ENCODE measurements around the gene SDE2.

Gene SDE2

DNA sequence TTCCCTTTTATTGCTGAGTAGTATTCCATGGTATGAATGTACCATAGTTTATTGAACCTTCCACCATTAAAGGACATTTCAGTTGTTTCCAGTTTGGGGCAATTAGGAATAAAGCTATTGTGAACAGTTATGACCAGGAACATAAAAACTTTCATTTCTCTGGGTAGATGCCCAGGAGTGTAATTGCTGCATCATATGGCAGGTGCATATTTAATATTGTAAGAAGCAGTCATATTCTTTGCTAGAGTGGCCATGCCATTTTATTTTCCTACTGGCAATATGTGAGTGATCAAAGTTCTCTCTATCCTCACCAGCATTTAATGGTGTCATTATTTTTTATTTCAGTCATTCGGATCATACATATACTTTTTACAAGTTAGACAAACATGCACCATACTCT, 39.5 kb upstream of the SDE2 start:
- no peak for DNase-seq (ENCODE audit: extremely low spot score)
- POLR2A ChIA-PET = no interaction called here
- TF ChIP-seq, protein P1, sequence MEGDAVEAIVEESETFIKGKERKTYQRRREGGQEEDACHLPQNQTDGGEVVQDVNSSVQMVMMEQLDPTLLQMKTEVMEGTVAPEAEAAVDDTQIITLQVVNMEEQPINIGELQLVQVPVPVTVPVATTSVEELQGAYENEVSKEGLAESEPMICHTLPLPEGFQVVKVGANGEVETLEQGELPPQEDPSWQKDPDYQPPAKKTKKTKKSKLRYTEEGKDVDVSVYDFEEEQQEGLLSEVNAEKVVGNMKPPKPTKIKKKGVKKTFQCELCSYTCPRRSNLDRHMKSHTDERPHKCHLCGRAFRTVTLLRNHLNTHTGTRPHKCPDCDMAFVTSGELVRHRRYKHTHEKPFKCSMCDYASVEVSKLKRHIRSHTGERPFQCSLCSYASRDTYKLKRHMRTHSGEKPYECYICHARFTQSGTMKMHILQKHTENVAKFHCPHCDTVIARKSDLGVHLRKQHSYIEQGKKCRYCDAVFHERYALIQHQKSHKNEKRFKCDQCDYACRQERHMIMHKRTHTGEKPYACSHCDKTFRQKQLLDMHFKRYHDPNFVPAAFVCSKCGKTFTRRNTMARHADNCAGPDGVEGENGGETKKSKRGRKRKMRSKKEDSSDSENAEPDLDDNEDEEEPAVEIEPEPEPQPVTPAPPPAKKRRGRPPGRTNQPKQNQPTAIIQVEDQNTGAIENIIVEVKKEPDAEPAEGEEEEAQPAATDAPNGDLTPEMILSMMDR (IDR thresholded peaks at IDR 0.05; ENCODE audit: control extremely low read depth, extremely low read depth, low read depth, missing control alignments) = no peak
- CTCF ChIA-PET = interaction anchor here (1.0 kb wide), 1 partner anchor 9 kb away, joined by 3 read pairs; no protein-coding TSS in a partner anchor

DNA sequence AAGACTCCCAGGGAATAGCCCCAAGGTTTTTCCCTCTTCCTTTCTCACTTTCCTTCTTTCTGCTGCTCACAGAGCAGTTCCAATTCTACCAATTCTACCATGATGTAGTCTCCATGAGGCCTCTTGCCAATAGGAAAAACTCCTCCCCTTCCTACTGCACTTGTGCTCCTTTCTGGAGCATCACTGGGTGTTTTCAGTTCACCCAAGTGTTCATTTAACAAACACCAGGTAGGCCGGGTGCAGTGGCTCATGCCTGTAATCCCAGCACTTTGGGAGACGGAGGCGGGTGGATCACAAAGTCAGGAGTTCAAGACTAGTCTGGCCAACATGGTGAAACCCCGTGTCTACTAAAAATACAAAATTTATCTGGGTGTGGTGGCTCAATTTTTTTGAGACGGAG, 36.8 kb upstream of the SDE2 start:
- ChIA-PET POLR2A (no interaction called here), CTCF (interaction anchor here (1.6 kb wide), 1 partner anchor 29 kb away, joined by 6 read pairs; no protein-coding TSS in a partner anchor)
- DNase-seq (ENCODE audit: extremely low spot score) = no peak
- TF ChIP-seq, protein P1 (IDR thresholded peaks at IDR 0.05; ENCODE audit: control extremely low read depth, extremely low read depth, low read depth, missing control alignments) = no peak

DNA sequence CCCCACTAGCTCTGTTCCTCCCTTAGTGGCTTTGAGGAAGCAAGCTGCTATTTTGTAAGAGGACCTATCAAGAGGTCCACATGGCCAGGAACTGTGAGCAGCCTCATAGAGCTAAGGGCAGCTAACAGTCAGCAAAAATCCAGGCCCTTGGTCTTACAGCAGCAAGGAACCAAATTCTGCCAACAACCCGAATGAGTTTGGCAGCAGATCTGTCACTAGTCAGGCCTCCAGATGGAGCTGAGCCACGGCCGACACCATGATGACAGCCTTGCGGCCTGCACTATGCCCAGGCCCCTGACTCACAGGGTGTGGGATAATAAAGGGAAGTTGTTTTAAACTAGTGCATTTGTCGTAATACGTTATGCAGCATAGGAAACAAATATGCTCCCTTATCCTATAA, 35.3 kb upstream of the SDE2 start:
- ChIA-PET CTCF (interaction anchor here (1.4 to 3.2 kb wide), 2 partner anchors 24 to 31 kb away, joined by 3 to 14 read pairs; no protein-coding TSS in a partner anchor), POLR2A (interaction anchor here (0.6 kb wide), 1 partner anchor 39 kb away, joined by 3 read pairs; no protein-coding TSS in a partner anchor)
- no peak for DNase-seq (ENCODE audit: extremely low spot score)
- TF ChIP-seq, protein P1 (IDR thresholded peaks at IDR 0.05; ENCODE audit: control extremely low read depth, extremely low read depth, low read depth, missing control alignments) = no peak

DNA sequence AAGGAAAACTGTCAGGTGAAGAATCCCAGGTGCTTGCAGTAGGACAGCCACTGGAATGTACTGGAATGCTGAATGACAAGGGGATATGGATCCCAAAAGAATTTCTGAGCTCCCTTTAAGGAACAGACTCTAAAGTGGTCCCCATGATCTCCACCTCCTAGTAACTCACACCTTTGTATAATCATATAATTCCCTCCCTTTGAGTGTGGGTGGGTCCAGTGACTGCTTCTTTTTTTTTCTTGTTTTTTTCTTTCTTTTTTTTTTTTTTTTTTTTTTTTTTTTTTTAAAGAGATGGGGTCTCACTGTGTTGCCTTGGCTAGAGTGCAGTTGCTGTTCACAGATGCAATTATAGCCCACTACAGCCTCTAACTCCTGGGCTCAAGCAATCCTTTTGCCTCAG, 34.8 kb upstream of the SDE2 start:
- TF ChIP-seq, protein P1 (IDR thresholded peaks at IDR 0.05; ENCODE audit: control extremely low read depth, extremely low read depth, low read depth, missing control alignments) = no peak
- no peak for DNase-seq (ENCODE audit: extremely low spot score)
- ChIA-PET CTCF (interaction anchor here (1.4 to 3.2 kb wide), 2 partner anchors 23 to 31 kb away, joined by 3 to 14 read pairs; no protein-coding TSS in a partner anchor), POLR2A (interaction anchor here (0.6 kb wide), 1 partner anchor 39 kb away, joined by 3 read pairs; no protein-coding TSS in a partner anchor)

DNA sequence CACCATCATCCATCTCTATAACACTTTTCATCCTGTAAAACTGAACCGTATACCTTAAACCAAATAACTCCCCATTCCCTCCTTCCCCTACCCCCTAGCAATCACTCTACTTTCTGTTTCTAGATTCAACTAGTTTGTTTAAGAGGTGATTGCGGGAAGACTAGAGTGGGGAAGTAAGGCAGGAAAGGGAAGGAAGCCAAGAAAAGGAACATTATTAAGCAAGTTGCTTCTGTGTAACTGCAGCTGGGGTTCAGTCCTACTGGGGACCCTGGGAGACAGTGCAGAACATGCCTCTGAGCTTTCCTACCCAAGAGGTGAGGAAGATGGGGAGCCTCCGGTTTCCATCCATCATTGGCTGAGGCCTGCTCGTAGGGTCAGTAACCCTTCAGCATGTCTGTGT, 34.4 kb upstream of the SDE2 start:
- POLR2A ChIA-PET = interaction anchor here (0.6 kb wide), 1 partner anchor 40 kb away, joined by 3 read pairs; no protein-coding TSS in a partner anchor
- CTCF ChIA-PET = interaction anchor here (1.4 to 3.2 kb wide), 2 partner anchors 23 to 32 kb away, joined by 3 to 14 read pairs; no protein-coding TSS in a partner anchor
- no peak for DNase-seq (ENCODE audit: extremely low spot score)
- TF ChIP-seq, protein P1 (IDR thresholded peaks at IDR 0.05; ENCODE audit: control extremely low read depth, extremely low read depth, low read depth, missing control alignments) = no peak

DNA sequence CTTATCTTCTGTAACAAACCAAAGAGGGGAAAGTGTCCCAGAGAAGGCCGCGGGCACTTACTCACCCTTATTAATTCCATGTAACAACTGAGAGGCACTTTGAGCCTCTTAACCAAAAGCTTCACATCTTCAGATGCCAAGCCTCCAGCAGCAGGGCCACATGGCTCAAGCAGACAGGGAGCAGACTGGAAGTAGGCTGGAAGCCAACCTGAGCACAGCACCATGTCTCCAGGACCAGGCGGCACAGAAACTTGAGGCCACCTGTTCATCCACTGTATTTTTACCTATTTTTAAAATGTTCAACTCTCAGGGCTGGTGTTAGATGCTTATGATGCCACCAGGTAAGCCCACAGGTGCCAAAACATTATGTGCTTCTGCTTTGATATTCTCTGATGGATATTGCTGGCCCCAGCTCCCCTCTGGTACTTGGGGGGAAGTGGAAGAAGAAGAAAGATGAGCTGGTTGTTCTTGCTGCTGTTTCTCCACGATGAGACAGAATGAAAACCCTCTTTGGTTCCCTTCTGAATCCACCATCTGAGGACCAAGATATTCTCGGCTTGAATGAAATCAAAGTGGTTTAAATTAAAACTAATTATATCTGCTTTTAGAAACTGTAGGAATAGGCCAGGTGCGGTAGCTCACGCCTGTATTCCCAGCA, 30.6 kb upstream of the SDE2 start:
- DNase-seq (ENCODE audit: extremely low spot score) = peak; percentile 42
- TF ChIP-seq, protein P1 (IDR thresholded peaks at IDR 0.05; ENCODE audit: control extremely low read depth, extremely low read depth, low read depth, missing control alignments) = no peak
- CTCF ChIA-PET = interaction anchor here (0.8 to 4.0 kb wide), 9 partner anchors 9 to 67 kb away, joined by 3 to 22 read pairs (median 3); partner anchors contain the start of gene H3-3A
- POLR2A ChIA-PET = interaction anchor here (0.6 to 1.7 kb wide), 7 partner anchors 9 to 106 kb away, joined by 3 to 18 read pairs (median 4); partner anchors contain the start of genes H3-3A and SDE2

All from GM10248 (cell line).